ENCODE results near the gene GABPB1. TPM values are rescaled to one million over a fixed set of nuclear protein-coding genes. Genes with fewer than 3 reads are reported as not detected.

The GABPB1 gene
- total RNA-seq, 4 donors from 2014 or later = 10.8 to 31.2 (median 20.3) TPM

DNA sequence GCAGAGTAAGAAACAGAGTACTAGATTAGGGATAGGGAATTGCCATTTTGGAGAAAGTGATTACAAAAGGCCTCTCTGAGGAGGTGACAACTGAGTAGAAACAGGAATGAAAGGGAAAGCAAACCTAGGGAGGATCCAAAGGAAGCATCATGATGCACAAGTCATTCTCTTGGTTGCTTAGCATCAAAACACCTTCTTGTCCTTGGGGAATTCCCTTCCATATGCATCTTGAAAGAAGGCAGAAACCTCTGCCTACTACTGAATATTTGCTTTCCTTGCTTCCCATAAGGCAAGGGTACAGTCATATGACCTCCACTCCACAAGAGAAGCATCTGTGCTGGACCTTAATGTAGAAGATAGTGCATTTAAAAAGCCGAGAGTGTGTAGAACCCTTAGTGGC, 24.1 kb downstream of the GABPB1 start:
- H3K27ac ChIP-seq = no peak overlapping the region
- no peak for TF ChIP-seq POLR2A (IDR thresholded peaks at IDR 0.05)
- TF ChIP-seq, protein P1, sequence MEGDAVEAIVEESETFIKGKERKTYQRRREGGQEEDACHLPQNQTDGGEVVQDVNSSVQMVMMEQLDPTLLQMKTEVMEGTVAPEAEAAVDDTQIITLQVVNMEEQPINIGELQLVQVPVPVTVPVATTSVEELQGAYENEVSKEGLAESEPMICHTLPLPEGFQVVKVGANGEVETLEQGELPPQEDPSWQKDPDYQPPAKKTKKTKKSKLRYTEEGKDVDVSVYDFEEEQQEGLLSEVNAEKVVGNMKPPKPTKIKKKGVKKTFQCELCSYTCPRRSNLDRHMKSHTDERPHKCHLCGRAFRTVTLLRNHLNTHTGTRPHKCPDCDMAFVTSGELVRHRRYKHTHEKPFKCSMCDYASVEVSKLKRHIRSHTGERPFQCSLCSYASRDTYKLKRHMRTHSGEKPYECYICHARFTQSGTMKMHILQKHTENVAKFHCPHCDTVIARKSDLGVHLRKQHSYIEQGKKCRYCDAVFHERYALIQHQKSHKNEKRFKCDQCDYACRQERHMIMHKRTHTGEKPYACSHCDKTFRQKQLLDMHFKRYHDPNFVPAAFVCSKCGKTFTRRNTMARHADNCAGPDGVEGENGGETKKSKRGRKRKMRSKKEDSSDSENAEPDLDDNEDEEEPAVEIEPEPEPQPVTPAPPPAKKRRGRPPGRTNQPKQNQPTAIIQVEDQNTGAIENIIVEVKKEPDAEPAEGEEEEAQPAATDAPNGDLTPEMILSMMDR (IDR thresholded peaks at IDR 0.05) = no peak
- TF ChIP-seq EP300 (IDR thresholded peaks at IDR 0.05) = no peak
- TF ChIP-seq POLR2AphosphoS5 (IDR thresholded peaks at IDR 0.05) = no peak
- no peaks in the 10 kb centered on the region for H3K9me3 ChIP-seq
- DNase-seq (ENCODE audit: low spot score in 2 of 2) = no peak
- H3K4me1 ChIP-seq = no peaks in the 10 kb centered on the region
- no peak overlapping the region for H3K4me3 ChIP-seq
- no peaks in the 10 kb centered on the region for H3K36me3 ChIP-seq
- WGBS = 92% methylated on average over 1 of the region's 1 CpG
- H3K27me3 ChIP-seq = no peaks in the 10 kb centered on the region

DNA sequence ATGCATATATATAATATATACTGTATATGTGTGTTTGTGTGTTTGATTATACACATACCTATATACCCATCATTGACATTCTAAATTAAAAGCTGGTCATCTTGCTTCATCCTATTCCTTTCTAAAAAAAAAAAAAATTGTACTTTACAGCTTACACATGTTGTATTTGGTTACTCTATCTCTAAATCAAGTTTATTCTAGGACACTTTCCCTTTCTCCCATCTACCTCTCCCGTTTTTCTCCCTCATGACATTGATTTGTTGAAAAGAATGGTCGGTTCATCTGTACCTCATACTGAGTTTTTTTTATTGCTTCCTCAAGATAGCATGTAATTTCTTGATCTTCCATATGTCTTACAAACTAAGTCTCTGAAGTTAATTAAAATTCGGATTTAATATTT, 26.9 kb downstream of the GABPB1 start:
- WGBS = 76% methylated on average over 3 of the region's 3 CpGs
- Histone ChIP-seq H3K27me3 (no peaks in the 10 kb centered on the region), H3K27ac (no peak overlapping the region), H3K36me3 (no peaks in the 10 kb centered on the region), H3K4me3 (no peak overlapping the region), H3K4me1 (no peaks in the 10 kb centered on the region), H3K9me3 (no peaks in the 10 kb centered on the region)
- TF ChIP-seq, protein P1 (IDR thresholded peaks at IDR 0.05) = no peak
- TF ChIP-seq EP300 (IDR thresholded peaks at IDR 0.05) (no peak), POLR2AphosphoS5 (IDR thresholded peaks at IDR 0.05) (no peak), POLR2A (IDR thresholded peaks at IDR 0.05) (no peak)
- no peak for DNase-seq (ENCODE audit: low spot score in 2 of 2)

DNA sequence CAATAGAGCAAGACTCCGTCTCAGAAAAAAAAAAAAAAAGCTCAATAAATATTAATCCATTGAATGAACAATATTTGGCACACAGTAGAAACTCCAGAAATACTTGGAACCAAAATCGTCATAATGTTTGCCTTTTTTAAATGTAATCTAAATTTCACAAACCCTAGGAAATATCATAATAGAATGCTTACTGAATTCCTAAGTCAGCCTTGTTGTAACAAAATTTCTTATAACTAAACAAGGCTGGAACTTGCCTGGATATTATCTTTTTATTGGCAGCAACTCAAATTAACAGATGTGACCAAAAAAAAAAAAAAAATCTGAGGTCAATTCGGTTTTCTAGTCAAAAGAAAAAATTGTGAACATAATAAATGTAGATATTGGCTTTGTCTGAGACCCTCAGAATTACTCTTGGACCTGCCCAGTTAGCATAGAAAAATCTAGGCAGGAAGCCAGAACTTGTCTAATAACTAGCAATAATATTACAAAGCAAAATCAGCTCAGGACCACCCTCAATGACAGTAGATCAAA, 33.3 kb downstream of the GABPB1 start:
- TF ChIP-seq POLR2AphosphoS5 (IDR thresholded peaks at IDR 0.05) (no peak), EP300 (IDR thresholded peaks at IDR 0.05) (no peak), POLR2A (IDR thresholded peaks at IDR 0.05) (no peak)
- TF ChIP-seq, protein P1 (IDR thresholded peaks at IDR 0.05) = no peak
- H3K27ac ChIP-seq = no peak overlapping the region
- no peaks in the 10 kb centered on the region for H3K9me3 ChIP-seq
- H3K4me3 ChIP-seq = no peak overlapping the region
- H3K27me3 ChIP-seq = no peaks in the 10 kb centered on the region
- no peaks in the 10 kb centered on the region for H3K4me1 ChIP-seq
- H3K36me3 ChIP-seq = no peaks in the 10 kb centered on the region
- WGBS = 42% methylated on average over 3 of the region's 3 CpGs
- DNase-seq (ENCODE audit: low spot score in 2 of 2) = no peak

DNA sequence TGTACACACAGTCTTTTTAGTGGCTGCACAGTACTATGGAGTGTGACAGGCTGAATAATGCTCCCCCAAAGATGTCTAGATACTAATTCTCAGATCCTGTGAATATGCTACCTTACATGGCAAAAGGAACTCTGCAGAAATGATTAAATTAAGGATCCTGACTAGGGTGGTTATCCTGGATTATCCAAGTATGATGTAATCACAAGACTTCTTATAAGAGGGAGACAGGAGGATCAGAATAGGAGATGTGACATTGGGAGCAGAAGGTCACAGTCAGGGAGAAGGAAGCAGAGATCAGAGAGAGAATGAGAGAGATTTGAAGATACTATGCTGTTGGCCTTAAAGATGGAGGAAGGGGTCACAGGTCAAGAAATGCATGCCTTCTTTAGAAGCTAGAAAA, 34.5 kb downstream of the GABPB1 start:
- TF ChIP-seq EP300 (IDR thresholded peaks at IDR 0.05) (no peak), POLR2A (IDR thresholded peaks at IDR 0.05) (no peak)
- TF ChIP-seq, protein P1 (IDR thresholded peaks at IDR 0.05) = no peak
- no peaks in the 10 kb centered on the region for H3K27me3 ChIP-seq
- no peak overlapping the region for H3K27ac ChIP-seq
- H3K9me3 ChIP-seq = no peaks in the 10 kb centered on the region
- no peak for DNase-seq (ENCODE audit: low spot score in 2 of 2)
- peaks cover 2% of the 10 kb centered on the region for H3K4me1 ChIP-seq
- no peak overlapping the region for H3K4me3 ChIP-seq
- H3K36me3 ChIP-seq = no peaks in the 10 kb centered on the region

DNA sequence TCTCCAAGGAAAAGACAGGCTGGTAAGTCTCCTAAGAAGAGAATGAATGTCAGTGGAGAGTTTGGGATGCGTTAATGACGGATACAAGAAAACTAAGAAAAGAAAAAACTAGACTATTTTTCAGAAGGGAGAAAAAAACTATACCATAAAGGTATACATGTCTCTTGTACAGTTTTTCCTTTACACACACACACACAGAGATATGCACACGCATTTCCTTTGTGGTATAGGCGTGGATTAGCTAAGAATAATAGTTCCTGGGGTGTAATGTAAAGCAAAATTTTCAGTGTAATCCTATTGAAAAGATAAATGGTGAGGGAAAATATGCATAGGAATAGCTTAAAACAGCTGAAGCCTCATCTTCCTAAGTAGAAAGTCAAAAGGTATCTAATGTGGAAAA, 36.3 kb downstream of the GABPB1 start:
- H3K4me1 ChIP-seq = peaks cover 2% of the 10 kb centered on the region
- WGBS = 86% methylated on average over 4 of the region's 4 CpGs
- TF ChIP-seq EP300 (IDR thresholded peaks at IDR 0.05) (no peak), POLR2A (IDR thresholded peaks at IDR 0.05) (no peak), POLR2AphosphoS5 (IDR thresholded peaks at IDR 0.05) (no peak)
- TF ChIP-seq, protein P1 (IDR thresholded peaks at IDR 0.05) = no peak

More for the DNA sequence above, 36.3 kb downstream of the GABPB1 start:
- Histone ChIP-seq H3K9me3 (no peaks in the 10 kb centered on the region), H3K4me3 (no peak overlapping the region), H3K27ac (no peak overlapping the region), H3K36me3 (no peaks in the 10 kb centered on the region), H3K27me3 (no peaks in the 10 kb centered on the region)
- no peak for DNase-seq (ENCODE audit: low spot score in 2 of 2)

Data from suprapubic skin (tissue), 4 donors.